SK-N-SH treated with all-trans-retinoic acid at 6 μM for 48 hours (cell line): ENCODE data around the gene METAP1D.

Experiments
- ATAC-seq: fragments of 200-7000 bp; cut with Tn5 transposase; 3 replicates; pipeline ENCODE4 v1.9.1; 2020; ENCODE audit warnings: mild to moderate bottlenecking, moderate library complexity
- ARNTL ChIP-seq: fragments of 450-650 bp; formaldehyde crosslinking; IDR thresholded peaks from 2 replicates; pipeline ENCODE4 v1.5.0; 2020; ENCODE audit warnings: low read depth, mild to moderate bottlenecking, moderate library complexity, borderline replicate concordance
- BACH2 ChIP-seq: fragments of 250-450 bp; sonication (Bioruptor Pico); IDR thresholded peaks from 2 replicates; pipeline ENCODE4 v1.9.0; 2021; ENCODE audit warnings: mild to moderate bottlenecking, borderline replicate concordance
- CREB5 ChIP-seq: fragments of 250-450 bp; sonication (Bioruptor Pico); IDR thresholded peaks from 2 replicates; pipeline ENCODE4 v1.5.1; 2020; ENCODE audit warnings: low read depth, mild to moderate bottlenecking, moderate library complexity
- CSRNP3 ChIP-seq: fragments of 250-450 bp; sonication (Bioruptor Pico); IDR thresholded peaks from 2 replicates; pipeline ENCODE4 v1.5.1; 2021; ENCODE audit warnings: mild to moderate bottlenecking, moderate library complexity
- ESRRG ChIP-seq: fragments of 250-450 bp; sonication (Bioruptor Pico); IDR thresholded peaks from 2 replicates; pipeline ENCODE4 v1.6.1; 2021; ENCODE audit warnings: mild to moderate bottlenecking
- PATZ1 ChIP-seq: fragments of 250-450 bp; sonication (Bioruptor Pico); IDR thresholded peaks from 2 replicates; pipeline ENCODE4 v1.8.0; 2020; ENCODE audit warnings: mild to moderate bottlenecking, moderate library complexity, borderline replicate concordance
- POU6F1 ChIP-seq: fragments of 250-450 bp; sonication (Bioruptor Pico); IDR thresholded peaks from 2 replicates; pipeline ENCODE4 v1.8.0; 2021; ENCODE audit warnings: low read depth, mild to moderate bottlenecking, moderate library complexity, borderline replicate concordance
- RARB ChIP-seq: fragments of 250-450 bp; sonication (Bioruptor Pico); IDR thresholded peaks from 2 replicates; pipeline ENCODE4 v1.8.0; 2021; ENCODE audit warnings: mild to moderate bottlenecking, moderate library complexity
- SNAI2 ChIP-seq: fragments of 250-450 bp; sonication (Bioruptor Pico); IDR thresholded peaks from 2 replicates; pipeline ENCODE4 v1.5.0; 2020; ENCODE audit warnings: mild to moderate bottlenecking, moderate library complexity
- TSHZ2 ChIP-seq: fragments of 250-450 bp; sonication (Bioruptor Pico); IDR thresholded peaks from 2 replicates; pipeline ENCODE4 v1.5.0; 2020; ENCODE audit warnings: mild to moderate bottlenecking, moderate library complexity
- ZC3H10 ChIP-seq: fragments of 250-450 bp; sonication (Bioruptor Pico); IDR thresholded peaks from 2 replicates; pipeline ENCODE4 v1.5.1; 2021; ENCODE audit warnings: mild to moderate bottlenecking, moderate library complexity
- ZFP30 ChIP-seq: fragments of 450-650 bp; formaldehyde crosslinking; IDR thresholded peaks from 2 replicates; pipeline ENCODE4 v1.5.0; 2022; ENCODE audit warnings: mild to moderate bottlenecking, moderate library complexity
- ZNF565 ChIP-seq: fragments of 450-650 bp; formaldehyde crosslinking; conservative IDR thresholded peaks from 2 replicates; pipeline ENCODE4 v1.5.0; 2020; ENCODE audit warnings: low read depth, mild to moderate bottlenecking, moderate library complexity
- ZNF70 ChIP-seq: fragments of 450-650 bp; formaldehyde crosslinking; IDR thresholded peaks from 2 replicates; pipeline ENCODE4 v1.5.0; 2020; ENCODE audit warnings: mild to moderate bottlenecking, moderate library complexity
- ZNF8 ChIP-seq: fragments of 450-650 bp; formaldehyde crosslinking; IDR thresholded peaks from 2 replicates; pipeline ENCODE4 v1.5.0; 2020; ENCODE audit warnings: mild to moderate bottlenecking, moderate library complexity

METAP1D gene

GRCh38 chr2:172120118-172120517 is 120.4 kb downstream of the METAP1D start:
- no peak for ATAC-seq
- TF ChIP-seq CREB5 (CRISPR knock-in tag) (no peak), SNAI2 (CRISPR knock-in tag) (no peak), PATZ1 (CRISPR knock-in tag) (no peak), RARB (CRISPR knock-in tag) (no peak), ZNF8 (CRISPR knock-in tag) (no peak), BACH2 (no peak), CSRNP3 (CRISPR knock-in tag) (no peak)

GRCh38 chr2:172128484-172128883 is 128.7 kb downstream of the METAP1D start:
- ATAC-seq: no peak
- no peak for TF ChIP-seq ARNTL (CRISPR knock-in tag)

- no peak for ATAC-seq
- TF ChIP-seq ZNF8 (CRISPR knock-in tag) (no peak), ARNTL (CRISPR knock-in tag) (no peak), ZC3H10 (CRISPR knock-in tag) (no peak), ZFP30 (CRISPR knock-in tag) (no peak), TSHZ2 (CRISPR knock-in tag) (no peak), CSRNP3 (CRISPR knock-in tag) (no peak), CREB5 (CRISPR knock-in tag) (no peak), RARB (CRISPR knock-in tag) (no peak), ESRRG (no peak), ZNF565 (CRISPR knock-in tag) (no peak), ZNF70 (CRISPR knock-in tag) (no peak), POU6F1 (CRISPR knock-in tag) (no peak)
Observed at GRCh38 chr2:172129404-172129803, 129.7 kb downstream of the METAP1D start.
